GM12878 (cell line): Measurements from ENCODE around the gene CLEC16A. TPM values are rescaled to one million over a fixed set of nuclear protein-coding genes. Genes with fewer than 3 reads are reported as not detected.
A peak's percentile ranks its signal among the peaks of the same experiment; 100 is the strongest.

Experiments
- ATF2 ChIP-seq: IDR thresholded peaks from 2 replicates; pipeline ENCODE4 v1.6.1; 2012; ENCODE audit warnings: low read length, inconsistent platforms
- BRCA1 ChIP-seq: IDR thresholded peaks from 2 replicates; pipeline ENCODE4 v1.6.1; 2011; ENCODE audit warnings: low read depth, low read length, improper control_type of control experiment
- CBX3 ChIP-seq: fragments of 200-600 bp; sonication (generic); IDR thresholded peaks from 2 replicates; pipeline ENCODE4 v1.6.1; 2016; ENCODE audit warnings: low read depth, borderline replicate concordance
- CEBPZ ChIP-seq: fragments of 150-350 bp; IDR thresholded peaks from 2 replicates; pipeline ENCODE4 v1.6.1; 2016; ENCODE audit warnings: low read depth, low read length
- E2F4 ChIP-seq: IDR thresholded peaks from 2 replicates; pipeline ENCODE4 v1.6.1; 2012; ENCODE audit warnings: low read depth, low read length, improper control_type of control experiment
- EGR1 ChIP-seq, 2 experiments: IDR thresholded peaks; 1 replicate in 1 of 2; 2 replicates in 1 of 2; pipeline ENCODE4 v1.6.1; 2011 to 2012; ENCODE audit warnings: low read depth in 2 of 2, low read length in 2 of 2, borderline replicate concordance in 1 of 2, mild to moderate bottlenecking in 1 of 2, moderate library complexity in 1 of 2
- HDAC2 ChIP-seq: fragments of 200-600 bp; sonication (generic); IDR thresholded peaks from 2 replicates; pipeline ENCODE4 v1.6.1; 2017
- HDGF ChIP-seq: fragments of 450-650 bp; IDR thresholded peaks from 2 replicates; pipeline ENCODE4 v1.6.1; 2016; ENCODE audit warnings: antibody characterized with exemption
- IKZF1 ChIP-seq: fragments of 450-650 bp; conservative IDR thresholded peaks from 2 replicates; pipeline ENCODE4 v1.6.1; 2017; ENCODE audit warnings: antibody characterized with exemption, mild to moderate bottlenecking
- MTA2 ChIP-seq: fragments of 450-650 bp; IDR thresholded peaks from 2 replicates; pipeline ENCODE4 v1.6.1; 2016; ENCODE audit warnings: low read depth, mild to moderate bottlenecking, moderate library complexity
- MTA3 ChIP-seq: IDR thresholded peaks from 2 replicates; pipeline ENCODE4 v1.6.1; 2012; ENCODE audit warnings: low read length, inconsistent platforms, borderline replicate concordance
- PRDM15 ChIP-seq: fragments of 450-650 bp; formaldehyde crosslinking; IDR thresholded peaks from 2 replicates; pipeline ENCODE4 v1.4.0; 2020; ENCODE audit warnings: mild to moderate bottlenecking, moderate library complexity
- SPI1 ChIP-seq: IDR thresholded peaks from 2 replicates; pipeline ENCODE4 v1.6.1; 2011; ENCODE audit warnings: low read depth, mild to moderate bottlenecking, low read length, moderate library complexity, borderline replicate concordance; ENCODE audit not compliant: insufficient read depth
- ZBTB4 ChIP-seq: fragments of 450-650 bp; formaldehyde crosslinking; IDR thresholded peaks from 2 replicates; pipeline ENCODE4 v1.4.0; 2022; ENCODE audit warnings: mild to moderate bottlenecking, moderate library complexity
- polyA plus RNA-seq, 11 experiments: library from polyadenylated mRNA; depleted of rRNA in 4 of 11; unstranded in 6 of 11; stranded (reverse) in 5 of 11; fragments of >200 nt; fragmentation: Nextera tagmentation in 4 of 11; fragmentation: Illumina TruSeq in 1 of 11; extraction: Ambion mirVana in 4 of 11; extraction: Trizol in 1 of 11; gene quantifications; 1 replicate in 1 of 11; 2 replicates in 10 of 11; pipeline versions ENCODE4 v1.2.1 to v1.2.3, GENCODE V29; 2011 to 2016; ENCODE audit warnings: inconsistent platforms in 2 of 11, missing spikeins in 2 of 11, low read depth in 1 of 11
- total RNA-seq, 4 experiments: library from RNA; depleted of rRNA in 3 of 4; stranded (reverse); fragments of >200 nt in 3 of 4; fragmentation: Illumina TruSeq in 1 of 4; extraction: Trizol in 1 of 4; gene quantifications; 2 replicates each; pipeline versions ENCODE4 v1.2.1 to v1.2.3, GENCODE V29; 2013 to 2021
- TF ChIP-seq, protein P1 (sequence below): IDR thresholded peaks from 2 replicates; pipeline ENCODE4 v1.6.1; 2011; ENCODE audit warnings: borderline replicate concordance, low read depth, mild to moderate bottlenecking, moderate library complexity, mixed read lengths, low read length; ENCODE audit not compliant: insufficient read depth; ENCODE audit errors: extremely low read length

CLEC16A gene
- total and polyA plus RNA-seq, 10 of the 15 experiments (the other 5 are each of a cell fraction or from before 2014, with no cell fraction given), result 1.5 to 28.8 (median 19.2) TPM

GRCh38 chr16:10965440-10966061, 21.2 kb downstream of the CLEC16A start (continued):
- peak; percentile 82 for TF ChIP-seq ZBTB4
- no peak for TF ChIP-seq SPI1
- TF ChIP-seq CEBPZ, result no peak
- 0 out of 2 replicates have a peak, but pooled peaks have one; percentile 49 for TF ChIP-seq HDAC2
- TF ChIP-seq PRDM15 (CRISPR knock-in tag), result no peak
- no peak for TF ChIP-seq BRCA1
- peak; percentile 97 for TF ChIP-seq MTA2
- 0 out of 2 replicates have a peak, but pooled peaks have one; percentile 31 for TF ChIP-seq HDGF
- TF ChIP-seq EGR1 (IDR thresholded peaks at IDR 0.05; ENCODE audit: borderline replicate concordance in 1 of 2, low read depth in 2 of 2, low read length in 2 of 2), result peak in 1 of 2 experiments; percentile 40; a peak in 2 of 3 replicates
- no peak for TF ChIP-seq MTA3
- TF ChIP-seq, protein P1, sequence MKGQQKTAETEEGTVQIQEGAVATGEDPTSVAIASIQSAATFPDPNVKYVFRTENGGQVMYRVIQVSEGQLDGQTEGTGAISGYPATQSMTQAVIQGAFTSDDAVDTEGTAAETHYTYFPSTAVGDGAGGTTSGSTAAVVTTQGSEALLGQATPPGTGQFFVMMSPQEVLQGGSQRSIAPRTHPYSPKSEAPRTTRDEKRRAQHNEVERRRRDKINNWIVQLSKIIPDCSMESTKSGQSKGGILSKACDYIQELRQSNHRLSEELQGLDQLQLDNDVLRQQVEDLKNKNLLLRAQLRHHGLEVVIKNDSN, result no peak
- no peak for TF ChIP-seq CBX3
- no peak for TF ChIP-seq E2F4
- TF ChIP-seq IKZF1, result peak; percentile 99
- TF ChIP-seq ATF2, result peak; percentile 96
